Chondrocyte (in vitro differentiated cells): ENCODE results near the gene OLFML2B. TPM values are rescaled to one million over a fixed set of nuclear protein-coding genes. Genes with fewer than 3 reads are reported as not detected.

Experiments used
- DNase-seq: peaks from one replicate; pipeline ENCODE4 v3.0.0; 2021; ENCODE audit warnings: mixed read lengths, low spot score
- H3K27ac Mint-ChIP-seq: one replicate; pipeline ENCODE4 v1.8.0; 2021; ENCODE audit warnings: mild to moderate bottlenecking, moderate library complexity, mixed read lengths; ENCODE audit not compliant: unreplicated experiment
- H3K27me3 Mint-ChIP-seq: 2 replicates; pipeline ENCODE4 v1.8.0; 2021; ENCODE audit warnings: low read depth, mixed read lengths
- H3K36me3 Mint-ChIP-seq: 2 replicates; pipeline ENCODE4 v1.8.0; 2021; ENCODE audit warnings: low read depth, mixed read lengths
- H3K4me1 Mint-ChIP-seq: 2 replicates; pipeline ENCODE4 v1.8.0; 2021; ENCODE audit warnings: low read depth, mild to moderate bottlenecking, mixed read lengths
- H3K4me3 Mint-ChIP-seq: one replicate; pipeline ENCODE4 v1.8.0; 2021; ENCODE audit warnings: mild to moderate bottlenecking, moderate library complexity, mixed read lengths; ENCODE audit not compliant: unreplicated experiment
- H3K9me3 Mint-ChIP-seq: 2 replicates; pipeline ENCODE4 v1.8.0; 2021; ENCODE audit warnings: low read depth, mixed read lengths
- CTCF ChIP-seq: fragments of 200-600 bp; sonication (generic); IDR thresholded peaks from 2 replicates; pipeline ENCODE4 v1.5.0; 2021; ENCODE audit warnings: antibody characterized with exemption, mild to moderate bottlenecking, moderate library complexity
- total RNA-seq: library from RNA; stranded (reverse); gene quantifications from 3 replicates; pipeline ENCODE4 v1.2.1, GENCODE V29; 2021

The OLFML2B gene
- total RNA-seq, 1 donor from 2014 or later, result 120 TPM

DNA sequence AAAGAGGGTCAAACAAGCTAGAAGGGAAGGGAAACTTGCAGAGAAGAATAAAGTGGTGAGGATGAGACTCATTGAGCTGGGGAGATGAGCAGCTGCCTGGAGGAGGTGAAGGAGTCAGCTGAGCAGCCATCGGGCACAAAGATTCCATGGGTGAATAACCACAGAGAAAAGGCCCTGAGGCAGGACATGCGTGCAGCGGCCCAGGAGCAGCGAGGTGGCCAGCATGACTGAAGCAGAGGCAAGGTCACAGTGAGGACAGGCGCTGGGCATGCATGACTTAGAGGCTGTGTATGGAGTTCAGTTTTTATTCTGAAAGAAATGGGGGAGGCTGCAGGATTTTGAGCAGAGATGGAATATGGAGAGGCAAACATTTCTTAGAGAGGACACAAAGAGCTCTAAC is 24.9 kb downstream of the OLFML2B start:
- TF ChIP-seq CTCF, result no peak
- Mint-ChIP-seq H3K4me3 (no peak overlapping the region), H3K27ac (no peak overlapping the region), H3K27me3 (no peaks in the 10 kb centered on the region), H3K4me1 (peaks cover 18% of the 10 kb centered on the region), H3K9me3 (no peaks in the 10 kb centered on the region), H3K36me3 (peaks cover 24% of the 10 kb centered on the region)
- no peak for DNase-seq

DNA sequence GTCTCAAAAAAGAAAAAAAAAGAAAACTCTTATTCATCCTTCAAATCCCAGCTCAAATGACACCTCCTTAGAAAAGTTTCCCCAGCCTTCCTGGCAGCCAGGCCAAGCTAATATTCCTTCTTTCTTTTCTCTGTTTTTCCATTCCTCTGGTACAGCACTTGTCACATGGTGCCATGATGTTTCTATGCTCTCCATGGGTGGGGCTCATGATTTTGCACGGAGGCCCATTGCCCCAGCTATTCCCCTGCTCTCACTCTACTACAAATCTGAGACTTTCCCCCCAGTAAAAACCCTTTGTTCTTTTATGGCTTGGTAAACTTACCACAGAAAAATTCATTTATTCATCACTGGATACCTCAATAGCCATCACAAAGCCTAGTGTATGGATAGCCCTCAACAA is 26.5 kb downstream of the OLFML2B start:
- H3K36me3 Mint-ChIP-seq, result peaks cover 39% of the 10 kb centered on the region
- no peak for DNase-seq
- no peak overlapping the region for H3K27ac Mint-ChIP-seq
- peaks cover 5% of the 10 kb centered on the region for H3K4me1 Mint-ChIP-seq
- no peaks in the 10 kb centered on the region for H3K27me3 Mint-ChIP-seq
- no peaks in the 10 kb centered on the region for H3K9me3 Mint-ChIP-seq
- no peak overlapping the region for H3K4me3 Mint-ChIP-seq
- no peak for TF ChIP-seq CTCF

DNA sequence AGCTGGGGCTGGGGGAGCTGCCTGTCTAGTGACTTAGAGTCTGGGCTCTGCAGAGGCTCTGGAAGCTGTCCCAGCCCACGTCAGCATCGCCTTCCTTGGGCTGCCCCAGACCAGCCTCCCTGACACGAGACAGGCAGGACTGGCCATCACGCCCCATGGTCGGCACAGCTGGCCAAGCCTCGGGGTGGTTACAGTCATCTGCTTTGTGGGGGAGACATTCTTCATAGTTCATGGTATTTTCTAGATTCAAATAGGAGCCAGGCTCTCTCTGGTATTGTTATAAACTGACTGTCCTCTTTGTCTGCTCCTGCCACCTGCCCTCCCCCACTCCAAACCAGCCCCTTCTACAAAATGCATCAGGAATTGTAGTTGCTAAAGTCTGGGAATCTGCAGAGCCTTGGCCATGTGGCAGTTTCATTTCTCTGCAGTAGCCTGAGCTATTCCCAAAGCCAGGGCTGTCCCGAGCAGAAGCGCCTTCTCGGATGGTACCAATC is 29.4 kb downstream of the OLFML2B start:
- no peaks in the 10 kb centered on the region for H3K27me3 Mint-ChIP-seq
- peak overlapping the region; percentile 18 for H3K27ac Mint-ChIP-seq
- H3K9me3 Mint-ChIP-seq, result peaks cover 10% of the 10 kb centered on the region
- DNase-seq, result no peak
- TF ChIP-seq CTCF, result no peak
- peaks cover 57% of the 10 kb centered on the region for H3K36me3 Mint-ChIP-seq
- peaks cover 5% of the 10 kb centered on the region for H3K4me1 Mint-ChIP-seq
- H3K4me3 Mint-ChIP-seq, result no peak overlapping the region

DNA sequence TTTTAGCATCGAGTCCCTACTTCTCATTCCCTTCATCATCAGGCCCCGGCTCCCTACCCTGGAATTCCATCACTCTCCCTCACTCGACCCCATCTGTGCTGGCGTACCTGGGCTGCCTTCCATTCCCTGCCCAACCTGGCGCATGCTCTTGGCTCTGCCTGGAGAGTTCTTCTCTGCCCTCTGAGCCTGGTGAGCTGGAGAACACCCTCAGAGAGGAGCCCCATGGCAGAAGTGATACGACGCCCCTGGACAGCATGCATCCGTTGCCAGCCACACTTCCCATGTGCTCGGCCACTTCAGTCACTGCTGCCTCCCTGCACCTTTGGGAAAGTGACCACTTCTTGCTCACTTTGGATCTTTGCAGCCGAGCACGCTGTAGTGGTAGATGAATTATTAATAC is 30.1 kb downstream of the OLFML2B start:
- Mint-ChIP-seq H3K4me3 (no peak overlapping the region), H3K9me3 (peaks cover 16% of the 10 kb centered on the region), H3K4me1 (peaks cover 5% of the 10 kb centered on the region), H3K27ac (no peak overlapping the region), H3K36me3 (peaks cover 63% of the 10 kb centered on the region), H3K27me3 (no peaks in the 10 kb centered on the region)
- no peak for TF ChIP-seq CTCF
- DNase-seq, result no peak

- TF ChIP-seq CTCF, result no peak
- Mint-ChIP-seq H3K4me3 (no peak overlapping the region), H3K27me3 (no peaks in the 10 kb centered on the region), H3K9me3 (peaks cover 28% of the 10 kb centered on the region), H3K27ac (no peak overlapping the region), H3K36me3 (peaks cover 69% of the 10 kb centered on the region), H3K4me1 (peaks cover 5% of the 10 kb centered on the region)
- DNase-seq, result no peak
Measured at GRCh38 chr1:161989786-161990185, 33.9 kb downstream of the OLFML2B start.
